GM18519 (cell line): ENCODE results near the gene PYGB.

ENCODE experiments used
- ATAC-seq: cut with Tn5 transposase; IDR thresholded peaks from one replicate; pipeline ENCODE4 v1.9.1; 2021; ENCODE audit warnings: mild to moderate bottlenecking, moderate library complexity; ENCODE audit not compliant: unreplicated experiment, low FRiP score

Gene PYGB

DNA sequence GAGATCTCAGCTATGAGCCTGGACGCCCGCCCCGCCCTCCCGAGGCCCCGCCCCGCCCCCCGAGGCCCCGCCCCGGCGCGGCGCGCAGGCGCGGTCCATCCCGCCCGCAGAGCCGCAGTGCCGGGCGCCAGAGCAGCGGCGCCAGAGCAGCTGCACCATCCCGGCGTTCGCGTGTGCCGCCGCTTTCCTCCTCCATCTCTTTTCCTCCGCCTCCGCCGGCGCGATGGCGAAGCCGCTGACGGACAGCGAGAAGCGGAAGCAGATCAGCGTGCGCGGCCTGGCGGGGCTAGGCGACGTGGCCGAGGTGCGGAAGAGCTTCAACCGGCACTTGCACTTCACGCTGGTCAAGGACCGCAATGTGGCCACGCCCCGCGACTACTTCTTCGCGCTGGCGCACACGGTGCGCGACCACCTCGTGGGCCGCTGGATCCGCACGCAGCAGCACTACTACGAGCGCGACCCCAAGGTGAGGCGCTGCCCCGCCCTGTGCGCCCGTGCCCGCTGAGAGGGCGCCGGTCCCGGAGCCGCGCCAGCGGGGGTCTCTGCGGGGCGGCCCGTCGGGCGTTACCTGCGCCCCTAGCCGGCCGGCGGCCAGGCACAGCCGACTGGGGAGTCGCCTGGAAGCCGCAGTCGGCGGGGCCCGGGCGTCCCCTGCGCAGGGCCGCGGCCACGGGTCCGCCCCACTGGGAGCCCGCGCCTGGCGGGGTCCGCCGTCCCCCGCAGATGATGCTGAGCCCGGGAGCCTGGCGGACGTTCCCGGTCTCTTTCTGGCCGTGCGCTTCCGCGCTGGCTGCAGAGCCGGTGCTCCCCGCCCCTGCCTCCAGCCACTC lies at the start of gene PYGB:
Gene PYGB, plus strand, starts transcription at position 130 of the 830 bp plus-strand sequence. Its CDS starts 94 bp downstream, at position 224.
- peak; percentile 55 for ATAC-seq

GRCh38 chr20:25198663-25199383 lies 49.1 kb upstream of the PYGB start:
- ATAC-seq: no peak

GRCh38 chr20:25199473-25200260 lies 48.2 kb upstream of the PYGB start:
- no peak for ATAC-seq

- no peak for ATAC-seq
These were observed 44.8 kb upstream of the PYGB start for GRCh38 chr20:25203089-25203488.

DNA sequence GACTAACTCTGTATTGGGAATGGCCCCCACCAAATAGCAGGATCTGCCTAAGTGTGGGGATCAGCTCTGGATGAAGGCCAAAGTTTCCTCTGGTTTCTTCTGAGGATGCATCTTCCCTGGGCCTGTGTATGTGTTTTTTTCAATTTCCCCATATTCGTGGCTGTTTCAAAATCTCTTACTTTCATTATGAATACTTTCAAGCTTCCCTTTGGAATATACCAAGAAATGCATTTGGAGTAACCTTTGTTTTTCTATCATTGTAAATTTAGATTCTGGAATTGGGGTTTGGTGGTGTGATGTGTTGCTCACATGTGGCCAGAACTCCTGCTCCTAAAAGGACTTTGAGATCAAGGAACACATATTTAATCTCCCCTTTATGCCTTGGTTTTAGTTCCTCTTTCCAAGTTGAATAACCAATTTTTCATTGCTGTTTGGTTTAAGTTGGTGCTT lies 44.0 kb upstream of the PYGB start:
- ATAC-seq: no peak

DNA sequence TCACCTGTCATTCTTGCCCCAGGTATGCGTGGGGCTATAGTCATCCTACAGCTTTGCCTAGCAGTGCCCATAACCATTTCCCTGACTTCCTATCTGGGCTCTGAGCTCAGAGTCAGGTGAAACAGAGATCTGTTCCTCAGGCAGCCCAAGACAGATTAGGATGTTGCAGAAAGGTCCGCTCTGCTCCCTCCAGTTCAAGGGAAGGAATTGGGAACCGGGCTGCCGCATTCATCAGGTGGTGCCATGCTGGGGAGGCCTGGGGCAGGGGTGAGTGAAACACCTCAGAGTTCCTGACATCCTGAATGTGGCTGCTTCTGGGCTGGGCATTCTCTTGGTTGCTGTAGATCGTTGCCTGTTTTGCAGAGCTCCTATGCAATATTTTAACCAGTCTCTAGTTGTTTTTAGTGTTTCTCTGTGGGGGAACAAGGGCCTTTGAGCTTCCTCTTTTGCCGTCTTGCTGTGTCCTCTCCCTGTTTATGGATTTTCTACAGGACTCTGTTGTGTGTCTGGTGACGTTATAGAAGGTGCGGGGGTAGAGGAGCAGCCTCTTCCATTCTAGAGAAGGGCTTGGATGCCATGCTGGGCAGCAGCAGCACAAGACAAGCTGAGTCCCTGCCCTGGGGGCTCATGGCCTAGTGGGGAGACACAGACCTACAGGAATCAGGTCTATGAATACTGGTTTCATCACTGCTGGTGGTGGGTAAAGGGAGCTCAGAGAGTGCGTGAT lies 43.2 kb upstream of the PYGB start:
- no peak for ATAC-seq

DNA sequence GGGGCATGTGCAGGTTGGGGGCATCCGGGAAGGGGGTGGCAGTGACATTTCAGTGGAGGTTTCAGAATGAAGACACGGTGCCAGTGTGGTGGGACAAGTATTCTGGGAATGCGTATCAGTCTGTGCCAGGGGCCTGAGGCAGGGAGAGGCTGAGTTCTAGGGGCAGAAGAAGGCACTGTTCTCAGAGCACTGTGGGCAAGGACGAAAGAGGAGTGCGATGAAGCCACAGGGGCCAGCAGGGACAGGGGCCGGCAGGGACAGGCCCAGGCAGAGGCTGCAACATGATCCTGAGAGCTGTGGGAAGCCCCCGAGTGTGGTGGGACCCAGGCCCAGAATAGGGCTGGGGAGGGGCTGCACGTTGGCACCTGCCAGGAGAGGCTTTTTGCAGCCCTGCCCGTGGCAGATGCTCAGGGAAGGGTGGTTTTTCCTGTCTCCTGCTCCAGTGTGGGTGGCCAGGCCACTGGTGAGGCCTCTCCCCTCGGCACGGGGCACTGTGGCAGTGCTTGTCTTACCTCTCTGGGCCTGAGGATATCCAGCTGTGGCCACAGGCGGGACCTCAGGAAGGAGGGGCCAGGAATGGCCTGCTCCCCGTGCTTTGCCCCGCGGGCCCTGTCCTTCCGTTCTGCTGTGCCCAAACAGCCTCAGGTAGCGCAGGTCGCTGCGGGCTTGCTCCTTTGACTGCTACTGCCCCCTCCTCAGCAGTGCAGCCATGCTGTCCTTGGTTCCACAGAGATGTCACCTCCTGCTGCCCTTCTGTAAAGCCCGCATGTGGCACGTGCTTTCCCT lies 42.4 kb upstream of the PYGB start:
- no peak for ATAC-seq

- no peak for ATAC-seq
These were observed 41.9 kb upstream of the PYGB start for GRCh38 chr20:25206063-25206403.

GRCh38 chr20:25206548-25206947 lies 41.3 kb upstream of the PYGB start:
- no peak for ATAC-seq

DNA sequence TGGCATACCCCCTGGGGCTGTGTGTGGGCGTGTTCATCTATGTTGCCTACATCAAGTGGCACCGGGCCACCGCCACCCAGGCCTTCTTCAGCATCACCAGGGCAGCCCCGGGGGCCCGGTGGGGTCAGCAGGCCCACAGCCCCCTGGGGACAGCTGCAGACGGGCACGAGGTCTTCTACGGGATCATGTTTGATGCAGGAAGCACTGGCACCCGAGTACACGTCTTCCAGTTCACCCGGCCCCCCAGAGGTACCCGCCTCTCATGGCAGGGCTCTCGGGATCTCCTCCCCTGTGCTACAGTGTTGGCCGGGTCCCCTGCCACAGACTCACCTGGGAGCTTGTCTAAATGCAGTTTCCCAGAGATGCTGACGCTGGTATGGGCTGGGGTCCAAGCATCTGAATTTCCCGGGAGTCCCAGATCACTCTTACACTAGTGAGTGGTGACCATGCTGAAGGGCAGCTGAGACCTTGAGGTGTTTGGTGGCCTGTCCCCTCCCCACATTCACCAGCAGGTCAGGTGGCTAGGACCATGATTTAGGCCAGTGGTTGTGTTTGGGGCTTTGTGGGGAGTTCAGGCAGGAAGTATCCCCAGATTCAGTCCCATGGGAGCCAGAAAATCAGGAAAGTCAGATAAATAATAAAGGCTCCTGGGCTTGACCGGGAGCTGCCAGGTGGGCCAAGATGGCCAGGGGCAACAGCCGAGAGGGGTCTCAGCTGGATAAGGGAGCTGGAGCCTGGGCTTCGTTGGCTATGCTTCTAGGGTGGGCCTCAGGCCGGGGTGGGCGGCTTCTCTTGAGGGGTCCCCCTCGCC lies 40.5 kb upstream of the PYGB start:
- no peak for ATAC-seq

GRCh38 chr20:25207960-25208534 lies 39.8 kb upstream of the PYGB start:
- no peak for ATAC-seq

- no peak for ATAC-seq
These were observed 38.5 kb upstream of the PYGB start for GRCh38 chr20:25209400-25209799.

DNA sequence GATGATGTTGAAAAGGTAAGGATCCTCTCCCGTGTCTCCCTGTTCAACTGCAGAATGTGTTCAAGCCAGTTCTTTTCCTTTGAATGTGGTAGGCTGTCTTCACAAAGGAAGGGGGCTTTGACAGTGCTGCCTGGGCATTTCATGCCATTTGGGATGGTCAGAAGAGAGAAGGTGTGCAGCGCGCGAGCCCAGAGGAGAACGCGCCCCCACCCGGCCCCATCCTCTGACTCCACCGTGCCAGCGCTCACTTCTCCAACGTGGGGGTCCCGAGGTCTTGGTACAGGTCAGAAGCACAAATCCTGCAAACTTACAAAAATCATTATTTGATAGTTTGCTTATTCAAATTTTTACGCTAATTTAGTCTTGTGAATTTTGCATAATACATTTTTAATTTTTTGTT lies 38.0 kb upstream of the PYGB start:
- ATAC-seq: no peak

- ATAC-seq: no peak
These were observed 36.6 kb upstream of the PYGB start for GRCh38 chr20:25211273-25211672.

DNA sequence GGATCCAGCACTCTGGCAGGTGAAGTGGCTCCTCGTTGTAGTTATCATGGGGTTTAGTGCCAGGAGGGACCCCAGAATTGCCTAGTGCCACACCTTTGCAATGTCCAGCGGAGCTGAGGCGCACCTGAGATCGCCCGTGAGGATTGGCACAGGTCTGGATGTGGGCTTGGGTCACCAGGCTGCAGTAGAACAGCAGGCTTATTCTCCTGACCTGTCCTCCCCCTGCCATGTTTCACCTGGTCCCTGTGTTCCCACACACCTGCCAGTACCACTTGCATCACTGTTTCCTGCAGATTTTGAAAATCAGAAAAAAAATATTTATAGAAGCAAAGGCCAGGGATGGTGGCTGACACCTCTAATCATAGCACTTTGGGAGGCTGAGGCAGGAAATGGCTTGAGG lies 35.6 kb upstream of the PYGB start:
- no peak for ATAC-seq

DNA sequence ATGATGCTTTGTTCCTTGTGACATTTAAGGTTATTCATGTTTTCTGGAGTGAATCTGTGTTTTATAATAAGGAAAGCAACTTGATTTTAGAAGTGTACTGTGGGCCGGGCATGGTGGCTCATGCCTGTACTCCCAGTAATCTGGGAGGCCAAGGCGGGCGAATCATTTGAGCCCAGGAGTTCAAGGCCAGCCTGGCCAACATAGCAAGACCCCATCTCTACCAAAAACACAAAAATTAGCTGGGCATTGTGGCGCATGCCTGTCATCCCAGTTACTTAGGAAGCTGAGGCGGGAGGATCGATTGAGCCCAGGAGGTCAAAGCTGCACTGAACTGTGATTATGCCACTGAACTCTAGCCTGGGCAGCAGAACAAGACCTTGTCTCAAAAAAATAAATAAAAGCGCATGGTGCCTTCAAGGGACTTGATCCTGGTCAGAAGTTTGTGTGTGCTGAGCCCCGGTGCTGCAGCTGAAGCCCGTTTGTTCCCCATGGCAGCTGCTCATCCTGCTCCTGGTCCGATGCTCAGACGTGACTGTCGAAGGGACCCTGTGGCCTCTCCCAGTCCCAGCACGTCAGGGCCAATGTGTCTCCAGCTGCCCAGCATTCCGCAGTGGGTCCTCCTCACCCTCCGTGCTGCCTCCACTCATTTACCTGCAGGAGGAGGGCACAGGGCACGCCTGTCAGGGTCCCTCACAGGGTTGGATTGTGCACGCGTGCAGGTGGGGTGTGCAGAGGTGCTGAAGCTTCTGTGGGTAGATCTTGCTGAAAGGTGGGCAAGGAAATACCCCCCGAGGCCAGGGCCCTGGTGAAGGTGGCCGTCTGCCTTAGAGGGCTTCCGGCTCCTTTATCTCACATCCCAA lies 34.1 kb upstream of the PYGB start:
- ATAC-seq: no peak

GRCh38 chr20:25214426-25214790 lies 33.5 kb upstream of the PYGB start:
- ATAC-seq: no peak

DNA sequence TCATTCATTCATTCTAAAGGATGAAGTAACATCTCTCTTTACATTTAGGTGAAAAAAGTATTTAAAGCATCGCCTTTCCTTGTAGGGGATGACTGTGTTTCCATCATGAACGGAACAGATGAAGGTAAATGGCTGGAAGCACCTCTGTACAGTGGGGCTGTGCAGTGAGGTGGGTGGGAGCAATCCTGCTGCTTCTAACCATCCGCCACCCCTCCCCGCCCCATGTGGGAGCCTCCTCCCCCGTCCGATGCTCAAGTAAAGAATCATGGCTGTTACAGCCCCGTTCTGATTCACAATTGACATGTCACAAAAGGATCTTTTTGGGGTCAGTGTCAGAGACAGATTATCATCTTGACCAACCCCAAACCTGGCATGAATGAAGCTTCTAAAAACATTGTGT lies 33.1 kb upstream of the PYGB start:
- ATAC-seq: no peak
